Subcutaneous abdominal adipose tissue (tissue), 5 donors: Measurements from ENCODE around the gene LYRM7.

Experiments
- H3K27ac ChIP-seq: one replicate; pipeline ENCODE4 v1.7.0; 2013; ENCODE audit warnings: low read depth, mild to moderate bottlenecking, inconsistent platforms, low read length, moderate library complexity
- H3K27me3 ChIP-seq, 5 donors: one replicate each; pipeline ENCODE4 v1.7.0; 2013; ENCODE audit warnings: low read length in 5 of 5, inconsistent platforms in 1 of 5; ENCODE audit not compliant: control insufficient read depth in 5 of 5, insufficient read depth in 4 of 5
- H3K36me3 ChIP-seq, 5 donors: one replicate each; pipeline ENCODE4 v1.7.0; 2013; ENCODE audit warnings: low read length in 5 of 5; ENCODE audit not compliant: control insufficient read depth in 5 of 5, insufficient read depth in 5 of 5
- H3K4me1 ChIP-seq, 5 donors: one replicate each; pipeline ENCODE4 v1.7.0; 2013; ENCODE audit warnings: low read length in 5 of 5, mild to moderate bottlenecking in 3 of 5, moderate library complexity in 1 of 5; ENCODE audit not compliant: control insufficient read depth in 5 of 5, insufficient read depth in 5 of 5
- H3K4me3 ChIP-seq, 5 donors: one replicate each; pipeline ENCODE4 v1.7.0; 2013; ENCODE audit warnings: low read length in 5 of 5, low read depth in 1 of 5
- H3K9ac ChIP-seq, 5 donors: one replicate each; pipeline ENCODE4 v1.7.0; 2013; ENCODE audit warnings: low read length in 5 of 5, mild to moderate bottlenecking in 4 of 5, moderate library complexity in 3 of 5
- H3K9me3 ChIP-seq, 5 donors: one replicate each; pipeline ENCODE4 v1.7.0; 2013; ENCODE audit warnings: low read length in 5 of 5; ENCODE audit not compliant: control insufficient read depth in 5 of 5
- donor health status: healthy.
- donor health status: healthy.
- donor health status: healthy.
- donor health status: healthy.
- donor health status: healthy.

The LYRM7 gene

DNA sequence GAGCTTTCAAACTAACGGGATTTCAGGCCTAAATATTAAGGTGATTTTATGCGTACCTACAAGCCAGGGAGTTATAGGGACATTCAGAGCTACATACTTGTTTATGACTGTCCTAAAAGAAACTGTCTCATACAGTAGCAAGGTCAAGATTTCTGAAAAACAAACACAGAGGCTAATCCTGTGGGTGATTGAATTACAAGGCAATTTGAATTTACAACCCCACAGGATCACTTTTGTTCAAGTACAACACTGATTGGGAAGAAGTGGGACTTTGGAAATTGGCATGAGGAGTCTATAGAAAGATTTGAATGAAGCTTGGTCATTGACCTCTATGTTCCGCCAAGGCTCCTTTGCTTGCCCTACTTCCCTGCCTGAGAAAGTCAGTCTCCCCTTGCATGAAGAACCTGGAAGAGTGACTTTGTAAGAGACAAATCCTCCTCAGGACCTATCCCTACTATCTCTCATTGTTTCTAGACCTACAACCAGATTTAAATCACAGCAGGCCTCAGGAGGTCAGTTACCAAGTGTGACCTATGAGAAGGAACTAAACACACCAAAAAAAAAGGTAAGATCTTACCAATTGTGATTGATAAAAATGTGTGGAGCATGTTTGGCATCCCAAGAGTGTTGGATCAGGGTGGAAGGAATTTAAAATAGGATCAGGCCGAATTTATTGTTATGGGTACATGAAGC, 54.7 kb downstream of the LYRM7 start:
- Histone ChIP-seq H3K27me3 (no peaks in the 10 kb centered on the region), H3K36me3 (no peaks in the 10 kb centered on the region), H3K27ac (no peak overlapping the region), H3K4me1 (peaks cover 0 to 22% (median 9%) of the 10 kb centered on the region in 5 donors), H3K9ac (no peak overlapping the region), H3K4me3 (no peak overlapping the region), H3K9me3 (no peaks in the 10 kb centered on the region)

DNA sequence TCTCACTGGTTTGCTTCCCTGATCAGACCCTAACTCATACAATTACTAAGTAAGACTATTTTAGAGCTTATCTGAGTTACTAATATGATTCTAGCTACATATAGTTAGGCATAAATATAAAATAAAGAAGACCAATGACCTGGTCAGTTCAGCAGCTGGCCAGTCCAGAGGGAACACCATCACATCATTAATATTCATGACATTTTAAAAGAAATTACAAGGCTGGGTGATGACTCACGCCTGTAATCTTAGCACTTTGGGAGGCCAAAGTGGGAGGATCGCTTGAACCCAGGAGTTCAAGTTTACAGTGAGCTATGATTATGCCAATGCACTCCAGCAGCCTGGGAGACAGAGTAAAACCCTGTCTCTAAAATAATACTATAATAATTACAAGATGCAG, 56.2 kb downstream of the LYRM7 start:
- H3K27me3 ChIP-seq: no peaks in the 10 kb centered on the region
- no peaks in the 10 kb centered on the region for H3K36me3 ChIP-seq
- H3K27ac ChIP-seq: no peak overlapping the region
- H3K4me1 ChIP-seq: peaks cover 0 to 22% (median 9%) of the 10 kb centered on the region in 5 donors
- no peak overlapping the region for H3K9ac ChIP-seq
- no peak overlapping the region for H3K4me3 ChIP-seq
- H3K9me3 ChIP-seq: no peaks in the 10 kb centered on the region

DNA sequence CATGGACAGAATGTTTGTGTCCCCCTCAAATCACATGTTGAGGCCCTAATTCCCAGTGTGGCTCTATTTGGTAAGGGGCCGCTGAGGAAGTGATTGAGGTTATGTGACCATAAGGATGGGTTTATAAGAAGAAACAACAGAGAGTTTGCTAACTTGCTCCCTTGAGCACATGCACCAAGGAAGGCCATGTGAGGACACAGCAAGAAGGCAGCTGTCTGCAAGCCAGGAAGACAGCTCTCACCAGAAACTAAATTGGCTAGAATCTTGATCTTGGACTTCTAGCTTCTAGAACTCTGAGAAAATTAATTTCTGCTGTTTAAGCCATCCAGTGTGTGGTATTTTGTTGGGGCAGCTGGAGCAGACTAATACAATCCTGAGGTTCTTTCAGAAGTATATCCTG, 57.9 kb downstream of the LYRM7 start:
- Histone ChIP-seq H3K36me3 (no peaks in the 10 kb centered on the region), H3K9ac (no peak overlapping the region), H3K27me3 (no peaks in the 10 kb centered on the region), H3K4me1 (peaks cover 0 to 22% (median 9%) of the 10 kb centered on the region in 5 donors), H3K4me3 (no peak overlapping the region), H3K9me3 (no peaks in the 10 kb centered on the region), H3K27ac (no peak overlapping the region)

DNA sequence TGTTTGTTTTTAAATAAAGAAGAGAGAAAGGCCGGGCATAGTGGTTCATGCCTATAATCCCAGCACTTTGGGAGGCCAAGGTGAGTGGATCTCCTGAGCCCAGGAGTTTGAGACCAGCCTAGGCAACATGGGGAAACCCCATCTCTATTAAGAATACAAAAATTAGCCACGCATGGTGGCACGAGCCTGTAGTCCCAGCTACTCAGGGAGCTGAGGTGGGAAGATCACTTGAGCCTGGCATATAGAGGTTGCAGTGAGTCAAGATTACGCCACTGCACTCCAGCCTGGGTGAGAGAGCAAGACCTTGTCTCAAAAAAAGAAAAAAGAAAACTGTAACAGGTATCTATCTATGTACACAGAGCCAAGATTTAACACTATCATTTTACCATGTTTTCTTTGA, 58.9 kb downstream of the LYRM7 start:
- no peaks in the 10 kb centered on the region for H3K27me3 ChIP-seq

DNA sequence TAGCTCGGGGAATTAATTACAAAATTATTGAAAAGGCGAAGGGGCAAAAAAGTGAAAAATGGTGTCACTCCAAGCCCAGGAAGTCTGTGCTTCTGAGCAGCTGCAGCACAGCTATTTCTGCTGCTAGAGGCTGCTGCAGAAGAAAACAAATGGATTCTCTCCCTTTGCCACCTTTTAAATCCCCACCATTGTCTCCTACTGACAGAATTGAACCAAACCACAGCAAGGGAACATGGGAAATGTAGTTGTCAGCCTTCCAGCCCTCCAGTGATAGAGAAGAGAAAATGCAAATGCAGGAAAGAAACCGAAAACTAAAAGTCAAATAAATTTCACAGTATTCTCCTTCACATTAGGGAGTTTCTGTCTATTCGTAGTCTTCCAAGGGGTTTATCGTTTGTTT, 59.7 kb downstream of the LYRM7 start:
- Histone ChIP-seq H3K27ac (no peak overlapping the region), H3K9me3 (no peaks in the 10 kb centered on the region), H3K4me3 (no peak overlapping the region), H3K27me3 (no peaks in the 10 kb centered on the region), H3K9ac (no peak overlapping the region), H3K4me1 (peaks cover 0 to 11% (median 9%) of the 10 kb centered on the region in 5 donors), H3K36me3 (no peaks in the 10 kb centered on the region)

More for the DNA sequence above, 58.9 kb downstream of the LYRM7 start:
- no peaks in the 10 kb centered on the region for H3K9me3 ChIP-seq
- no peak overlapping the region for H3K4me3 ChIP-seq
- H3K27ac ChIP-seq: no peak overlapping the region
- no peaks in the 10 kb centered on the region for H3K36me3 ChIP-seq
- H3K4me1 ChIP-seq: peaks cover 0 to 18% (median 9%) of the 10 kb centered on the region in 5 donors
- no peak overlapping the region for H3K9ac ChIP-seq

DNA sequence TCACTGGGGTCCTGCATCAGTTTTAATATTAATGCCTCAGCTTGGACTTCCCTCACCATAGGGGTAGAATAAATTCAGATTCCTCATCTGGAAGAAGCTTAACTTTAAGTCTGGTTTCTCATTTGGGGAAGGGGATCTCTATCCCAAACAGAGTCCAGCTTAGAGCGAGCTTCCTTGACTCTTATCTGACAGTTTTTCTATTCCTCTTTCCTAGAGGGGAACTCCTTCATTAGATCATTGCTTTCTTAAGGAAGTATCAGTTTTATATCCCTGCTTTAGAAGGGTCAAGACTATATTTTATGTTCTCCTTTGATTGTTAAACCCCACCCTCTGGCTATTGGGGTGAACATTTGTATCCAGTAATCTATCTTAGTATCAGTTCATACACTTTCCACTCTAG, 68.9 kb downstream of the LYRM7 start:
- H3K9ac ChIP-seq: no peak overlapping the region
- H3K27me3 ChIP-seq: no peaks in the 10 kb centered on the region
- no peak overlapping the region for H3K4me3 ChIP-seq
- peaks cover 0 to under 1% (median 0%) of the 10 kb centered on the region in 5 donors for H3K9me3 ChIP-seq
- no peaks in the 10 kb centered on the region for H3K36me3 ChIP-seq
- no peaks in the 10 kb centered on the region for H3K4me1 ChIP-seq
- no peak overlapping the region for H3K27ac ChIP-seq

DNA sequence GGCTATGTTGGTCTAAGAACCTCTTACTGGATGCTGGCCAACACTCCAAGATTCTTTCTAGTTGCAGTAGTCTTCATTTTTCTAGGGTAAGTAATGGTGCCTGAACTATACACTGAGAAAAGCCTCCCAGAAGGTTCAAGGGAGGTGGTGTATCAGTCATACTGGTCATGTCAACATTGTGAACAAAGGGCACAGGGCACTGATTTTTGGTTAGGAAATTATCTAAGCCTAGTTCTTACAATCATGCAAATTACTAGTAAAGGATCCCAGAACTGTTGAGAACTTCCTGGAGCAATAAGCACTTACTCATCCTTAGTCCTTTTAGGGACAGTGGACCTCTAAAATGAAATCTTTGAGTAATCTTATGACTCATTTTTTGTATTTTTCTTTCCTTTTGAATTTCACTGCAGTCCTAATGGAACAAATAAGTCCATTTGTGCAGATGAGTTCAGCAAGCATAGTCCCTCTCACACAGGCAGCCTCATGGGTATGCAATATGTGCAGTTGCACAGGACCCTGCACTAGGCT, 72.0 kb downstream of the LYRM7 start:
- Histone ChIP-seq H3K9me3 (peaks cover 0 to 19% (median 16%) of the 10 kb centered on the region in 5 donors), H3K4me3 (no peak overlapping the region), H3K9ac (no peak overlapping the region), H3K4me1 (no peaks in the 10 kb centered on the region), H3K27me3 (no peaks in the 10 kb centered on the region), H3K36me3 (no peaks in the 10 kb centered on the region), H3K27ac (no peak overlapping the region)

DNA sequence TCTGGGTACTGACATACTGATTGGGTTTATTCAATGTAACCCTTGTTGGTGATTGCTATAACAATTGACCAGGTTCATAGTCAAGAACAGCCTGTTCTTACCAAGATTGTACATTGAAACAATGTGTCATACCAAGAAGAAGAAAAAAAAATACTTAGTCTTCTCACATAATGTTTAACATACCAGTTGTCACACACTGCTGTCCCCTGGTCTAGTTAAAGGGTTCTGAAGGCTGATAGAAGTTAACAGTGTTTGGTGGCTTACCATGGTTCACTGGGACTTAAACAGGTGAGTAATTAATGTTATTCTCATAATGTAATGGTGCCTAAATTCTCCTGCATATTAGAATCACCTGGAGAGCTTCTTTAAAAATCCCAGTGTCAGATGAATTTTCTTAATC, 74.6 kb downstream of the LYRM7 start:
- Histone ChIP-seq H3K9me3 (peaks cover 0 to 19% (median 16%) of the 10 kb centered on the region in 5 donors), H3K9ac (no peak overlapping the region), H3K27ac (no peak overlapping the region), H3K4me1 (no peaks in the 10 kb centered on the region), H3K27me3 (no peaks in the 10 kb centered on the region), H3K36me3 (no peaks in the 10 kb centered on the region), H3K4me3 (no peak overlapping the region)

DNA sequence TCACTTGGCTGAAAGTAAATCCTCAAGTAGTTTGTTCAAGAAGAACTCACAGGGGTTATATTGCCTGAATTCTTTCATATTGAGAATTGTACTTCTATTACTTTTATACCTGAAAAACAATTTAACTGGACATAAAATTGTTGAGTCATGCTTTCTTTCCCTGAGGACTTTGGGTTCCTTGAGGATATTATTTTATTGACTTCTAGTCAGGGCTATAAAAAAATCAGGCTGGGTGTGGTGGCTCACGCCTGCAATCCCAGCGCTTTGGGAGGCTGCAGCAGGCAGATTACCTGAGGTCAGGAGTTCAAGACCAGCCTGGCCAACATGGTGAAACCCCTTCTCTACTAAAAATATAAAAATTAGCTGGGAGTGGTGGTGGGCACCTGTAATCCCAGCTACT, 75.2 kb downstream of the LYRM7 start:
- Histone ChIP-seq H3K27ac (no peak overlapping the region), H3K9ac (no peak overlapping the region), H3K27me3 (no peaks in the 10 kb centered on the region), H3K4me1 (no peaks in the 10 kb centered on the region), H3K36me3 (no peaks in the 10 kb centered on the region), H3K4me3 (no peak overlapping the region), H3K9me3 (peaks cover 0 to 19% (median 16%) of the 10 kb centered on the region in 5 donors)

DNA sequence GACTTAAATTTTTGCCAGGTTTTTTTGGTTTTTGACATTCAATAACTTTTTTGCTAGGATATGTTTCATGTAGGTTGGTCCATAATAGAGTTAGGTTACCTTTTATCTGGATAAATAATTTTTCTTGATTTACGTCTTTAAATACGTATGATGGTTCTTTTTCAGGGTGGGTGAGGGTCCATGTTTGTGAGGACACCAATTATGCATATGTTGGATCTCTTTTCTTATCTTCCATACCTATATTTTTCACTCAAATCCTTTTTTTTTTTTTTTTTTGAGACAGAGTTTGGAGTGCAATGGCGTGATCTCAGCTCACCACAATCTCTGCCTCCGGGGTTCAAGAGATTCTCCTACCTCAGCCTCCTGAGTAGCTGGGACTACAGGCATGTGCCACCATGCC, 75.8 kb downstream of the LYRM7 start:
- no peak overlapping the region for H3K9ac ChIP-seq
- no peak overlapping the region for H3K27ac ChIP-seq
- peaks cover 0 to 19% (median 16%) of the 10 kb centered on the region in 5 donors for H3K9me3 ChIP-seq
- no peaks in the 10 kb centered on the region for H3K36me3 ChIP-seq
- H3K4me3 ChIP-seq: no peak overlapping the region
- peaks cover 0 to 5% (median 0%) of the 10 kb centered on the region in 5 donors for H3K4me1 ChIP-seq
- H3K27me3 ChIP-seq: no peaks in the 10 kb centered on the region
